Right cardiac atrium (tissue), 5 donors: Measurements from ENCODE around the gene WDR83. TPM values are rescaled to one million over a fixed set of nuclear protein-coding genes. Genes with fewer than 3 reads are reported as not detected.
A peak's percentile ranks its signal among the peaks of the same experiment; 100 is the strongest.
"Not testable (repeated sequence)": the region's sequence is repeated elsewhere in the genome, so short reads cannot be mapped to it uniquely, and the experiment has no call there.

Source experiments
- ATAC-seq, 2 donors: fragments of 200-7000 bp; cut with Tn5 transposase; one replicate each; pipeline versions ENCODE4 v1.8.0 to v1.9.1; 2020; ENCODE audit warnings: moderate library complexity in 2 of 2, mild to moderate bottlenecking in 1 of 2
- DNase-seq, 3 donors: peaks; one replicate each; pipeline ENCODE4 v3.0.0-alpha.2; 2020
- H3K27ac ChIP-seq: one replicate; pipeline ENCODE4 v1.5.1; 2013; ENCODE audit warnings: mild to moderate bottlenecking, low read length, control low read depth, moderate library complexity
- H3K27me3 ChIP-seq: one replicate; pipeline ENCODE4 v1.6.1; 2013; ENCODE audit not compliant: control insufficient read depth, insufficient read depth
- H3K4me1 ChIP-seq: one replicate; pipeline ENCODE4 v1.6.1; 2013; ENCODE audit warnings: low read length; ENCODE audit not compliant: control insufficient read depth, insufficient read depth
- H3K4me3 ChIP-seq: one replicate; pipeline ENCODE4 v1.5.1; 2013; ENCODE audit warnings: low read length, control low read depth
- H3K9me3 ChIP-seq: one replicate; pipeline ENCODE4 v1.6.1; 2013; ENCODE audit warnings: low read length; ENCODE audit not compliant: control insufficient read depth
- WGBS: extraction: QIAGEN DNeasy Blood & Tissue Kit; methylation state at CpG from one replicate; pipeline ENCODE4 v1.1.7; 2013; 5-methylcytosine and 5-hydroxymethylcytosine counted together
- intact Hi-C, 4 donors: fragments of 100-400 bp; cut with DNase I; formaldehyde crosslinking; loops; one replicate each; pipeline versions ENCODE4 v1.11.0 to v1.14.0; 2022 to 2023
- polyA plus RNA-seq: library from polyadenylated mRNA; stranded (reverse); fragments of 200-250 nt; gene quantifications from one replicate; pipeline ENCODE4 v1.2.3, GENCODE V29; 2013
- total RNA-seq, 4 donors: library from RNA; stranded (reverse); fragmentation: NEBNext Ultra II Directional; extraction: Animal tissue kit (Norgen Biotek cat#: 25700); gene quantifications; one replicate each; pipeline ENCODE4 v1.2.1, GENCODE V29; 2021
- donor health status: healthy with polysubstance abuse.
- donor health status: DM: no; HTN: yes; CAD: no.
- donor health status: DM: no; HTN: no; CAD: no.
- donor health status: DM: no; HTN: yes; CAD: no; lungs with severe emphysema.
- donor health status: DM: yes; HTN: yes; CAD: no.

WDR83 gene
- total and polyA plus RNA-seq, 5 donors: 6.3 to 10.5 (median 8.4) TPM

DNA sequence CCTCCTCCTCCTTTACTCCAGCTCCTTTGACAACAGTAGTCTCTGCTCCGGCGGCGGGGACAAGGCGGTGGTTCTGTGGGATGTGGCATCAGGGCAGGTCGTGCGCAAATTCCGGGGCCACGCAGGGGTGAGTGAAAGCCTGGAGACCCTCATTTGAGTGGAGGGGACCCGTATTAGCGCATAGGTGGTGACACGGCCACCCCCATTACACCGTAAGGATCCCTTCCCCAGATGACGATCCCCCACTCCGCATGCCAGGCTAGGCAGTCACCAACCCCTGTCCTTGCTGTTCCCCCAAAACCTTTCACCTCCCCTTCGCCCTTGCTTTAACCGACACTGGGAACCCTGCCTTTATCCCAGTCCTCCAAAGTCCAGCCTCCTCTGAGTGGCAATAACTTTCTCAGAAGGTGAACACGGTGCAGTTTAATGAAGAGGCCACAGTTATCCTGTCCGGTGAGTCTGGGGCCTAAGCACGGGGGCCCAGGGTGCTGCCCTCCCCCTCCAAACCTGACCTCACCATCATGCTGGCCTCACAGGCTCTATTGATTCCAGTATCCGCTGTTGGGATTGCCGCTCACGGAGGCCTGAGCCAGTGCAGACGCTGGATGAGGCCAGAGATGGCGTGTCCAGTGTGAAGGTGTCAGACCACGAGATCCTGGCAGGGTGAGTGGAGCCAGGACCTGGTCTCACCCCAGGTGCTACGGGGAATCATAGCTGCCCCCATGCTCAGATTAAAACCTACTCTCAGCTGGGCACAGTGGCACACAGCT lies 3.7 kb downstream of the WDR83 start:
- Histone ChIP-seq H3K27me3 (no peaks in the 10 kb centered on the region), H3K9me3 (no peaks in the 10 kb centered on the region), H3K4me1 (peaks cover 7% of the 10 kb centered on the region), H3K27ac (no peak overlapping the region), H3K4me3 (peak overlapping the region; percentile 59)
- DNase-seq (peak in 1 of 3 donors; percentile 58), ATAC-seq (no peak)
- WGBS: 41% methylated on average over 26 of the region's 26 CpGs
- intact Hi-C loops: loop anchor here in 1 of 4 donors (10.0 kb wide), 1 partner anchor 174 kb away; no protein-coding TSS in a partner anchor

DNA sequence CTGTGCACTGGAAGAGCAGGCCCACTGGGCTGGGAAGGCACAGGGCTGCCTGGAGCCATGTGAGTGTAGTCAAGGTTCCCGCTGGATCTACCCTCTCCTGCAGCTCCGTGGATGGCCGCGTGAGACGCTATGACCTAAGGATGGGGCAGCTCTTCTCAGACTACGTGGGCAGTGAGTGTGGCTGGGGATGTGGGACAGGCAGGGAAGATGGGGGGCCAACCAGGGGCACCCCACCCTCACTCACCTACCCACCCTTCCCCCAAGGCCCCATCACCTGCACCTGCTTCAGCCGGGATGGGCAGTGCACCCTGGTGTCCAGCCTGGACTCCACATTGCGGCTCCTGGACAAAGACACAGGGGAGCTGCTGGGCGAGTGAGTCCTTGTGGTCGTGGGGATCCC lies 6.1 kb downstream of the WDR83 start:
- DNase-seq: no peak

DNA sequence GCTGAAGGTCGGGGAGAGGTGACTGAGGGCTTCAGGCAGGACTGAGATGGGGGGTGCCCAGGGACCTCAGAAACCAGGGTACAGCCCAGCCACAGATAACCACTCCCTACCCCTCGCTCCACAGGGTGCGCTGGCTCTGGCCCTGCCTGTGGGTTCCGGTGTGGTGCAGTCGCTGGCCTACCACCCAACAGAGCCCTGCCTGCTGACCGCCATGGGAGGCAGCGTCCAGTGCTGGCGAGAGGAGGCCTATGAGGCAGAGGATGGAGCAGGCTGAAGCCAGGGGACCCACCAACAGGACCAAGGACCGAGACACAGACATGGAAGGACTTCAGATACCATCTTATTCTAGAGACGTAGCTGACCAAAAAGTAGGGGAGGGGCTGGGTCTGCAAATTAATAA lies 8.8 kb downstream of the WDR83 start:
- Histone ChIP-seq H3K27me3 (no peaks in the 10 kb centered on the region), H3K4me1 (no peaks in the 10 kb centered on the region), H3K4me3 (no peak overlapping the region), H3K9me3 (no peaks in the 10 kb centered on the region), H3K27ac (no peak overlapping the region)
- 93% methylated on average over 10 of the region's 10 CpGs for WGBS
- intact Hi-C loops: loop anchor here in 1 of 4 donors (10.0 kb wide), 1 partner anchor 169 kb away; no protein-coding TSS in a partner anchor
- peak in 1 of 3 donors; percentile 40 for DNase-seq
- no peak for ATAC-seq

More for the DNA sequence above, 6.1 kb downstream of the WDR83 start:
- intact Hi-C loops: loop anchor here in 1 of 4 donors (10.0 kb wide), 1 partner anchor 172 kb away; no protein-coding TSS in a partner anchor
- Histone ChIP-seq H3K4me3 (no peak overlapping the region), H3K27ac (no peak overlapping the region), H3K9me3 (no peaks in the 10 kb centered on the region), H3K27me3 (no peaks in the 10 kb centered on the region), H3K4me1 (peaks cover 3% of the 10 kb centered on the region)
- no peak for ATAC-seq
- WGBS: 88% methylated on average over 10 of the region's 10 CpGs

DNA sequence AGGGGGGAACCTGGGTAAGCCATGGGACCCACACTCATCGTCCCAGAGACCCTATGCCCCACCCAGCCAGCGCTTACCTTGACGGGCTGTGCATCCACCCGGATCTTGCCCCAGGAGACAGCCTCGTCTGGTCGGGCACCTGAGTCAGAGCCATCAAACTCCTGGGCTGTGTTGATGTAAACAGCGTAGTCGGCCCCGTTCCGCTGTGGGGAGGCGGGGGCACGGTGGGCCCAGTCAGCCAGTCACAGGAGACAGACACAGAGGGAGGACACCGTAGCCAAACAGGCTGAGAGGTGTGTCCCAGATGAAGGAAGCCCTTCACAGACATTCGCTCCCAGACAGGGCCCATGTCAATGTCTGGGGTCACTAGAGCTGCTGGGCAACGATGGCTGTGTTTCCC lies 9.3 kb downstream of the WDR83 start:
- peak in 2 of 3 donors; percentile 56 to 64 for DNase-seq
- Histone ChIP-seq H3K27me3 (no peaks in the 10 kb centered on the region), H3K4me1 (peaks cover 1% of the 10 kb centered on the region), H3K9me3 (no peaks in the 10 kb centered on the region), H3K27ac (no peak overlapping the region), H3K4me3 (no peak overlapping the region)
- ATAC-seq: no peak
- 88% methylated on average over 15 of the region's 15 CpGs for WGBS
- intact Hi-C loops: loop anchor here in 1 of 4 donors (10.0 kb wide), 1 partner anchor 169 kb away; no protein-coding TSS in a partner anchor

DNA sequence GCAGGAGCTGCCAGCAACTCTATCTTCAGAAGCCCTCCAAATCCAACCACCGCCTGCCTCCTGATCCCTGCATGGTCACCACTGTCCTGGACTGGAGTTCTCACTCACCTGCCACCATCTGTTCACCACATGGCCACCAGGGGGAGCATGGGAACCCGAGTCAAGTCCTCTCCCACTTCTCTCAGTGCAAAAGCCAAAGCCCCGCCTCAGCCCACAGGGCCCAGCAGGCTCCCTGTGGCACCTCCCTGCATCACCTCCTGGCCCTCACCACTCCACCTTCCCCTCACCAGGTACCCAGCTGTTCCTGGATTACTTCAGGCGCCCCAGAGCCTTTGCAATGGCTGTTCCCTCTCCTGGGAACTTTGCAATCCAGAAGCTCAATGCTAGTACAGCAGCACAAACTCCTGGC lies 9.8 kb downstream of the WDR83 start:
- peak; percentile 38 to 54 for ATAC-seq
- 24% methylated on average over 4 of the region's 4 CpGs for WGBS
- Histone ChIP-seq H3K27ac (no peak overlapping the region), H3K27me3 (no peaks in the 10 kb centered on the region), H3K9me3 (no peaks in the 10 kb centered on the region), H3K4me1 (peaks cover 2% of the 10 kb centered on the region), H3K4me3 (no peak overlapping the region)
- intact Hi-C loops: loop anchor here in 1 of 4 donors (10.0 kb wide), 1 partner anchor 168 kb away; no protein-coding TSS in a partner anchor
- peak; percentile 85 to 93 (median 91) for DNase-seq

DNA sequence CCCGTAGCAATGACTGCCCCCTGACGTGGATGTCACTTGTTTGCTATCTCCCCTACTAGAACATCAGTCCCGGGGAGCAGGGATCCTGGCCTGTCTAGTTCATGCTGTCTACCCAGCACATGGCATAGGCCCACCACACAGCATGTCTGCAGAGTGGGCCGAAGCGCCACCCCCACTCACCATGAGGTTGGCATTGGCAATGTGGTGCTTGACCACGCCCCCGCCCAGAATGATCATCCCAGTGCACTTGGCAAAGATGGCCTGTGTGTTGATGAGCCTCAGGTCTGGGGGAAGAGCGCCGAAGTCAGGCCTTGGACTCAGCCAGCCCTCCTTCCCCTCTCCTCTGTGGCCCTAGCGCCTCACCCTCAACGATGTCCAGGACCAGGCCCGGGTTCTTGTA lies 10.3 kb downstream of the WDR83 start:
- ATAC-seq: no peak
- Histone ChIP-seq H3K27ac (no peak overlapping the region), H3K4me3 (no peak overlapping the region), H3K27me3 (no peaks in the 10 kb centered on the region), H3K4me1 (peaks cover 2% of the 10 kb centered on the region), H3K9me3 (no peaks in the 10 kb centered on the region)
- DNase-seq: peak in 2 of 3 donors; percentile 50 to 53
- WGBS: 89% methylated on average over 12 of the region's 12 CpGs
- intact Hi-C loops: loop anchor here in 1 of 4 donors (10.0 kb wide), 1 partner anchor 168 kb away; no protein-coding TSS in a partner anchor

DNA sequence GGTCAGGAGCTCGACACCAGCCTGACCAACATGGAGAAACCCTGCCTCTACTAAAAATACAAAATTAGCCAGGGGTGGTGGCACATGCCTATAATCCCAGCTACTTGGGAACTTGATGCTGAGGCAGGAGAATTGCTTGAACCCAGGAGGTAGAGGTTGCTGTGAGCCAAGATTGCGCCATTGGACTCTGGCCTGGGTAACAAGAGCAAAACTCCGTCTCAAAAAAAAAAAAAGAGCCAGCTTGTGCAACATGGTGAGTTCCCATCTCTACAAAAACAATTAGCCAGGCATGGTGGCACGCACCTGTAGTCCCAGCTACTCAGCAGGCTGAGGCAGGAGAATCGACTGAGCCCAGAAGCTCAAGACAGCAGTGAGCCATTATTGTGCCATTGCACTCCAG lies 11.4 kb downstream of the WDR83 start:
- intact Hi-C loops: loop anchor here in 1 of 4 donors (10.0 kb wide), 1 partner anchor 167 kb away; no protein-coding TSS in a partner anchor
- WGBS: 86% methylated on average over 5 of the region's 5 CpGs
- H3K4me1 ChIP-seq: not testable (repeated sequence)

DNA sequence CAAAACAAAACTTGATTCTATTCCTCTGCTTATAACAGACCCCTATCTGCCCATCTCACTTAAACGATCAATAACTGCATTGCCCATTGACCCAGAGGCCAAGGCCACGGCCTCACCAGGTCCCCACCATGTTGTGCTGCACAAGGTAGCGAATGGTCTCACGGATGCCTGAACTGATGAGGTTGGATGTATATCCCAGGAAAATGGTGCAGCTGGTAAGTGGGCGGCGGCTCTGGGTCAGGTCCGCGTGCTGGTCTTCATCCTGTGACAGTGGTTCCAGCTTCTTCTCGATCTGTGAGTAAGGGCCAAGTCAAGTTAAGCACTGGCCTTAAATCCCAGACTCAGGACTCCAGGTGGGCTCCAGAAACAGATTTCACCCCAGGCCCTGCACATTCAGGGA lies 13.4 kb downstream of the WDR83 start:
- intact Hi-C loops: no loop called here

More for the DNA sequence above, 11.4 kb downstream of the WDR83 start:
- not testable (repeated sequence) for DNase-seq, H3K4me3 ChIP-seq, ATAC-seq, H3K9me3 ChIP-seq, H3K27ac ChIP-seq, H3K27me3 ChIP-seq

DNA sequence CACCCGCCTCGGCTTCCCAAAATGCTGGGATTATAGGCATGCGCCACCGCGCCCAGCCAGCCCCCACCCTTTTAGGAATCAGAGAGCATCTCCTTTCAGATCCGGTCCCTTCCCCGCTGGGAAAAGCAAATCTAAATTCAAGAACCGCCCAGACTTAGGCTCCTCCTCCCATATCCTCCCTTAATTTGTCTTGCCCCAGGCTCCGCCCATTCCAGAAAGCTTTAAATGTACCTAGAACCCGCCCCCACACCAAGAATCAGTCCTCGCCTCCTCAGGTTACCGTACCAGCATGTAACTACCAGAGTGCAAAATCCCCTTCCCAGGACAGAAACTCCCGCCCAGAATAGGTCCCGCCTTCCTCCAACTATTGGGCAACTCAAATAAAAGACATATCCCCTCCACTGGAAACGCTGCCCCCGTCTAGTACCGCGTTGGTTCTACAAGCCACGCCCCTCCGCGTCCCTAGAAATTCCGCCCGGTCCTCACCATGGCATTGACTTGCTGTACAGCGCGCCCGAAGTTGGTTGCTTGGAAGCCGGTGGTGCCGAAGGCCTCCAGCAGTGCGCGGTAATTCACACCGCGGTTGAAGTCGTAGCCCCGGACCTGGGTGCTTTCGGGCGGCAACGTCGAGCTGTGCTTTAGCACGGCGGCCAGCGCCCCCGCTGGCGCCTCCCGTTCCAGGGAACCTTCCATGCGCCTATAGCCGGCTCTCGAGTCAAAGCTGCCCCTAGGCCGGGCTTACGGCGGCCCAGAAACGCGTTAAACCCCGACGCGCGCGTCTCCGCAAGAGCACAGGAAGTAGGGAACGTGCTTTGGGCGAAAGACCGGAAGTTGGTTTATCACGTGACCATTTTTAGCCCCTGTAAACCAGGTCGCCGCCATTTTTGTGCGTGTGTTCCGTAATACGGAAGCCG lies 14.7 kb downstream of the WDR83 start, which contains the start of gene DHPS:
TSS of gene DHPS (minus strand) at position 807 of the 914 bp plus-strand sequence. CDS start at position 693, 114 bp downstream.
- ATAC-seq: peak; percentile 91 to 92
- peak; percentile 94 to 97 (median 95) for DNase-seq
- no peaks in the 10 kb centered on the region for H3K9me3 ChIP-seq
- peak within 1 kb of the TSS; percentile 100 for H3K4me3 ChIP-seq
- H3K4me1 ChIP-seq: peaks cover 2% of the 10 kb centered on the region
- no peaks in the 10 kb centered on the region for H3K27me3 ChIP-seq
- H3K27ac ChIP-seq: peak within 1 kb of the TSS; percentile 100
- intact Hi-C loops: no loop called here
- under 1% methylated on average over 68 of the region's 68 CpGs for WGBS

More for the DNA sequence above, 13.4 kb downstream of the WDR83 start:
- Histone ChIP-seq H3K27me3 (no peaks in the 10 kb centered on the region), H3K27ac (no peak overlapping the region), H3K4me3 (no peak overlapping the region), H3K4me1 (peaks cover 2% of the 10 kb centered on the region), H3K9me3 (no peaks in the 10 kb centered on the region)
- 93% methylated on average over 9 of the region's 9 CpGs for WGBS
- no peak for ATAC-seq
- peak in 2 of 3 donors; percentile 41 to 47 for DNase-seq

DNA sequence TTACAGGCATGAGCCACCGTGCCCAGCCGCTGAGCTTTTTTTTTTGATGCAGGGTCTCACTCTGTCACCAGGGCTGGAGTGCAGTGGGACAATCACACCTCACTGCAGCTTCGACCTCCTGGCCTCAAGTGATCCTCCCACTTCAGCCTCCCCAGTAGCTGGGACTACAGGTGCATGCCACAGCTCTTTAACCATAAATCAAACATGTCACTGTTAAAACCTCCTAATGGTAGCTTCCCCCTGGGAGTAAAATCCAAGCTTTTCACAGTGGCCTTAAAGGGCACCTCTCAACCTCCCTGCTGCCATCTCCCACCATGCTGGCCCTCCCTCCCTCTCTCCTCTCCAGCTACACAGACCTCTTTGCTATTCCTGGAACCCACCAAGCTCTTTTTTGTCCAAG lies 19.2 kb downstream of the WDR83 start:
- intact Hi-C loops: no loop called here
- Histone ChIP-seq H3K9me3 (no peaks in the 10 kb centered on the region), H3K4me3 (no peak overlapping the region), H3K27me3 (no peaks in the 10 kb centered on the region), H3K4me1 (peaks cover 2% of the 10 kb centered on the region), H3K27ac (no peak overlapping the region)
- WGBS: 83% methylated on average over 3 of the region's 3 CpGs
- ATAC-seq (no peak), DNase-seq (no peak)
